Tibial nerve (tissue), 4 donors: Measurements from ENCODE around the gene HSF4. TPM values are rescaled to one million over a fixed set of nuclear protein-coding genes. Genes with fewer than 3 reads are reported as not detected.

Experiments used
- DNase-seq, 2 donors: peaks; one replicate each; pipeline ENCODE4 v3.0.0-alpha.2; 2019; ENCODE audit warnings: low spot score in 2 of 2
- H3K27ac ChIP-seq, 4 donors: fragments of 200-600 bp; sonication (generic) in 3 of 4; one replicate each; pipeline ENCODE4 v1.5.1; 2017 to 2019; ENCODE audit warnings: mild to moderate bottlenecking in 1 of 4
- H3K27me3 ChIP-seq, 2 donors: fragments of 200-600 bp; sonication (generic) in 1 of 2; one replicate each; pipeline versions ENCODE4 v1.5.1 to v1.6.0; 2017 to 2019
- H3K36me3 ChIP-seq, 3 donors: fragments of 200-600 bp; sonication (generic); one replicate each; pipeline ENCODE4 v1.5.1; 2018 to 2019
- H3K4me1 ChIP-seq, 4 donors: fragments of 200-600 bp; sonication (generic) in 3 of 4; one replicate each; pipeline ENCODE4 v1.5.1; 2017 to 2019
- H3K4me3 ChIP-seq, 4 donors: fragments of 200-600 bp; sonication (generic) in 3 of 4; one replicate each; pipeline ENCODE4 v1.5.1; 2017 to 2019; ENCODE audit warnings: mild to moderate bottlenecking in 1 of 4, moderate library complexity in 1 of 4
- H3K9me3 ChIP-seq, 4 donors: fragments of 200-600 bp; sonication (generic) in 3 of 4; one replicate each; pipeline ENCODE4 v1.5.1; 2017 to 2019
- CTCF ChIP-seq, 5 experiments: fragments of 200-600 bp in 3 of 5; fragments of 450-650 bp in 2 of 5; sonication (generic) in 3 of 5; IDR thresholded peaks; one replicate each; pipeline ENCODE4 v1.5.1; 2016 to 2019; ENCODE audit warnings: antibody characterized with exemption in 5 of 5, mild to moderate bottlenecking in 3 of 5, moderate library complexity in 2 of 5
- EP300 ChIP-seq, 2 donors: sonication (generic); formaldehyde crosslinking; IDR thresholded peaks; one replicate each; pipeline ENCODE4 v1.6.1; 2017; ENCODE audit warnings: antibody characterized with exemption in 2 of 2, mild to moderate bottlenecking in 1 of 2
- POLR2A ChIP-seq, 2 donors: fragments of 450-650 bp; IDR thresholded peaks; one replicate each; pipeline ENCODE4 v1.6.1; 2017; ENCODE audit warnings: antibody characterized with exemption in 2 of 2, mild to moderate bottlenecking in 2 of 2, moderate library complexity in 2 of 2
- WGBS, 2 donors: methylation state at CpG; one replicate each; pipeline ENCODE4 v1.1.5; 2018; 5-methylcytosine and 5-hydroxymethylcytosine counted together
- total RNA-seq, 4 donors: library from RNA; depleted of rRNA; stranded (reverse); fragments of >200 nt; gene quantifications; one replicate each; pipeline ENCODE4 v1.1.0, GENCODE V29; 2016

The HSF4 gene
- total RNA-seq, 4 donors from 2014 or later: 103 to 167 (median 153) TPM

DNA sequence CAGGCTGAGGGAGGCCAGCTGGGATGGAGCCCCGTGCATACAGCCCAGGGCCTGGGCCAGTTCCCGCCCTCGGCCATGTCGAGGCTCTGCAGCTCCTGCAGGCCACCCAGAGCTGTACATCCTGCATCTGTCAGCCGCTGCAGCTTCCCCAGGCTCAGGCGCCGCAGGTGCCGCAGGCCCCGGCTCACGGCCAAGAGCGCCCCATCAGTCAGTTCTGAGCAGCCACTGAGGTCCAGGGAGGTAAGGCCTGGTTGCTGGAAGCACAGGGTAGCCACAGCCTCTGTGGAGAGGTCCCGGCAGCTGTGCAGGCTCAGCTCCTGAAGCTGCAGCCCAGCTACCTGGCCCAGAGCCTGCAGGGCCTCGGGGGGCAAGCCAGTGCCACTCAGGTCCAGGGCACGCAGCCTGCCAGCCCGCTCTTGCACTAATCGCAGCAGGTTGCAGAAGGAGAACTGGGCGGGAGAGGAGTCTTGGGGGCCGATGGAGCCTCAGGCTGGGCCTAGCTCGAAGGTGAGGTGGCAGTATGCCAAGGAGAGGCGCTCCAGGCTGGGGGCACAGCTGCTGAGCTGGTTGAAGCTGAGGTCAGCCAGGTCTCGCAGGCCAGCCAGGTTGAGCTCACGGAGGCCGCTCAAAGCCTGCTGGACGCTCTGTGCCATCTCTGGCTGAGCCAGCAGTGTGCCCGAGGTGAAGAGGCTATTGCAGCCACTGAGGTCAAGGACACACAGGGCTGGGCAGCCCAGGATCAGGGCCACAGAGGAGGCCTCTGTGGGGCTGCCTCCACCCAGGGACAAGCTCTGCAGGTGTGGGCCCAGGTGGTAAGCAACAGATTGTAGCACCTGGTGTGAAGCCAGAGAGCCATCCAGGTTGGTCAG is 45.8 kb downstream of the HSF4 start:
- no peaks in the 10 kb centered on the region for H3K27me3 ChIP-seq
- H3K27ac ChIP-seq: no peak overlapping the region
- peaks cover 0 to 89% (median 0%) of the 10 kb centered on the region in 3 donors for H3K36me3 ChIP-seq
- 89 to 92% methylated on average over 23 to 25 of the region's 25 CpGs for WGBS, 2 donors
- no peak for TF ChIP-seq POLR2A (IDR thresholded peaks at IDR 0.05)
- no peaks in the 10 kb centered on the region for H3K9me3 ChIP-seq
- H3K4me1 ChIP-seq: no peaks in the 10 kb centered on the region
- no peak for DNase-seq
- H3K4me3 ChIP-seq: no peak overlapping the region

- Histone ChIP-seq H3K27me3 (no peaks in the 10 kb centered on the region), H3K9me3 (no peaks in the 10 kb centered on the region), H3K4me1 (peaks cover 0 to 9% (median 0%) of the 10 kb centered on the region in 4 donors), H3K27ac (no peak overlapping the region), H3K36me3 (peaks cover 0 to 83% (median 0%) of the 10 kb centered on the region in 3 donors), H3K4me3 (no peak overlapping the region)
- WGBS, 2 donors: 70 to 78% methylated on average over 7 of the region's 7 CpGs
- no peak for TF ChIP-seq POLR2A (IDR thresholded peaks at IDR 0.05)
- no peak for TF ChIP-seq CTCF (IDR thresholded peaks at IDR 0.05)
- no peak for TF ChIP-seq EP300 (IDR thresholded peaks at IDR 0.05)
- no peak for DNase-seq
Observed at GRCh38 chr16:67211674-67212073, 47.1 kb downstream of the HSF4 start.

DNA sequence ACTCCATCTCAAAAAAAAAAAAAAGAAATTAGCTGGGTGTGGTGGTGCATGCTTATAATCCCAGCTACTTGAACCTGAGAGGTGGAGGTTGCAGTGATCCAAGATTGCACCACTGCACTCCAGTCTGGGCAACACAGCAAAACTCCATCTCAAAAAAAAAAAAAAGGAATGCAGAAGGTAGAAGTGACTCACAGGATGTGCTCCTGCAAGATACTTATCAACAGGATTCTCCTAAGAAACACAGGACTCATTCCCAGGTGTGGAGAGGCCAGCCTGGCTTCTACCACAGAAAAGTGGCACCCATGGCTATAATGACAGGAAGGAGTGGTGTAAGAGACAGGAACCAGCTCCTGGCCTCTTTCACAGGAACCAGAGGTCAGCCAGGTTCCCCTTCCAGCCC is 48.2 kb downstream of the HSF4 start:
- Histone ChIP-seq H3K27me3 (no peaks in the 10 kb centered on the region), H3K4me3 (no peak overlapping the region), H3K27ac (no peak overlapping the region), H3K36me3 (peaks cover 0 to 83% (median 0%) of the 10 kb centered on the region in 3 donors), H3K4me1 (peaks cover 0 to 14% (median 0%) of the 10 kb centered on the region in 4 donors), H3K9me3 (no peaks in the 10 kb centered on the region)
- DNase-seq: no peak
- TF ChIP-seq POLR2A (IDR thresholded peaks at IDR 0.05): no peak
- TF ChIP-seq EP300 (IDR thresholded peaks at IDR 0.05): no peak
- TF ChIP-seq CTCF (IDR thresholded peaks at IDR 0.05): no peak

DNA sequence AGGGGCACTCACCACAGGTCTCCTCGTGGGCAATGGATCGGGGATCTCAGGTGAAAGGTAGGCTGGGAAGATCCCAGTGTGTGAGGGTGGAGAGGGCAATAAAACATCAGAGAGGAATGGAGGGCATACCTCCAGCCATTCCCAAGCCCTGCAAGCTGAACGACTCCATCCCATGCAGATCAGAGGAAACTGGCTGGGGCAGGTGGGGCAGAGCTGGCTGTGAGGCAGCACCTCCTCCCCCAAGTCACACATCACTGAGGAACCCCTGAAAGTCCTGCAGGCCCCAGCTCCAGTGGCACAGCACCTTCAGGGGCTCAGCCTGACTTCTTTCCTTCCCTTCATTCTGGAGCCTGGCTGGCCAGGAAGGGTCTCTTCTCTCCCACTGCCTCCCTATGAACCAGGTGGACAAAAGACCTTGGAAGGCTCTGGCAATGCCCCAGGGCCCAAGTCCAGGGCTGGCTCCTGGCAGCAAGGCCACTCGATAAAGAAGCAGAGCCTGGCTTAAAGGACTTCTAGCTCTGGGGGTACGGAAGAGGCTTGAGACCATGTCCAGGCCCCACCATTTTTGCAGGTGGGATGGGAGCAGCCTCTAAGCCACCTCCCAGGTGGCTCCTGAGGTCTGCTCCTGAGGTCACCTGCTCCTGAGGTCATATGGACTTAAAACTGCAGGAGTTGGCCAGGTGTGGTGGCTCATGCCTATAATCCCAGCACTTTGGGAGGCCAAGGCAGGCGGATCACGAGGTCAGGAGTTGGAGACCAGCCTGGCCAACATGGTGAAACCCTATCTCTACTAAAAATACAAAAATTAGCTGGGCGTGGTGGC is 48.9 kb downstream of the HSF4 start:
- no peak for DNase-seq
- peaks cover 0 to 14% (median 0%) of the 10 kb centered on the region in 4 donors for H3K4me1 ChIP-seq
- 65 to 72% methylated on average over 7 to 8 of the region's 8 CpGs for WGBS, 2 donors
- no peak overlapping the region for H3K27ac ChIP-seq
- H3K27me3 ChIP-seq: no peaks in the 10 kb centered on the region
- H3K36me3 ChIP-seq: peaks cover 0 to 77% (median 0%) of the 10 kb centered on the region in 3 donors
- TF ChIP-seq POLR2A (IDR thresholded peaks at IDR 0.05) (no peak), CTCF (IDR thresholded peaks at IDR 0.05) (no peak), EP300 (IDR thresholded peaks at IDR 0.05) (no peak)
- H3K4me3 ChIP-seq: no peak overlapping the region
- no peaks in the 10 kb centered on the region for H3K9me3 ChIP-seq

DNA sequence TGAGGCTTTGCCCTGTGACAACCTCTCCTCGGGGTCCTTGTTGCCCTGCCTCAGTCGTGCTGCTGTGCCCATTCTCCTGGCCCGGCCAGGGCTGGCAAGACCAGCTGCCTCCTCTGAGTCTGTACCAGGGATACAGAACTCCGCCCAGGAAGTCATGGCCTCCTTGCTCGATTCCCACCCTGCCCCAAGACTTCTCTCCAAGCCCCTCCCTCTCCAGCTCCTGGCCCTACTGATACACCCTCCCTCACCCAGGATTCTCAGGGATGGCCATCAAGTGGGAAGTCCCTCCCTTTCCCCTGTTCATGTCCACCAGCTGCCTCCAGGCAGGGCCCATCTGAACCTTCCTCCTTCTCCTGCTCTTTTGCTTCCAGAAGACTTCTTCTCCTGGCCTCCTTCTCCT is 51.2 kb downstream of the HSF4 start:
- Histone ChIP-seq H3K27ac (no peak overlapping the region), H3K4me1 (peaks cover 0 to 14% (median 0%) of the 10 kb centered on the region in 4 donors), H3K9me3 (no peaks in the 10 kb centered on the region), H3K4me3 (no peak overlapping the region), H3K27me3 (no peaks in the 10 kb centered on the region), H3K36me3 (peaks cover 0 to 59% (median 0%) of the 10 kb centered on the region in 3 donors)
- TF ChIP-seq POLR2A (IDR thresholded peaks at IDR 0.05) (no peak), EP300 (IDR thresholded peaks at IDR 0.05) (no peak), CTCF (IDR thresholded peaks at IDR 0.05) (no peak)
- no peak for DNase-seq
- 65 to 70% methylated on average over 5 of the region's 5 CpGs for WGBS, 2 donors
